Measurements from ENCODE around the gene TOMM7. TPM values are rescaled to one million over a fixed set of nuclear protein-coding genes. Genes with fewer than 3 reads are reported as not detected.

TOMM7 gene
- total and polyA plus RNA-seq, 10 of the 15 experiments (the other 5 are each of a cell fraction or from before 2014, with no cell fraction given): 151 to 1,497 (median 322) TPM

GRCh38 chr7:22853674-22854157 is 31.1 kb upstream of the TOMM7 start (continued):
- TF ChIP-seq PKNOX1 (IDR thresholded peaks at IDR 0.05) (peak; percentile 81), HDGF (IDR thresholded peaks at IDR 0.05) (no peak), RAD51 (IDR thresholded peaks at IDR 0.05) (no peak), ZNF622 (IDR thresholded peaks at IDR 0.05) (no peak), PBX3 (IDR thresholded peaks at IDR 0.05; ENCODE audit: insufficient replicate concordance, low read depth, low read length) (peak; percentile 52), MLLT1 (IDR thresholded peaks at IDR 0.05) (no peak), MEF2A (IDR thresholded peaks at IDR 0.05; ENCODE audit: insufficient read depth, low read depth, low read length) (no peak), ZBTB11 (CRISPR knock-in tag; IDR thresholded peaks at IDR 0.05) (no peak), CHD2 (IDR thresholded peaks at IDR 0.05; ENCODE audit: borderline replicate concordance, low read depth, low read length) (no peak), RAD21 (IDR thresholded peaks at IDR 0.05; ENCODE audit: insufficient read depth, low read depth, low read length) (peak; percentile 49), TAF1 (IDR thresholded peaks at IDR 0.05; ENCODE audit: borderline replicate concordance, low read depth, low read length) (no peak), CTCF (IDR thresholded peaks at IDR 0.05 in 2 of 3, conservative IDR thresholded peaks at IDR 0.05 in 1 of 3; ENCODE audit: control insufficient read depth in 2 of 3, extremely low read depth in 1 of 3, insufficient read depth in 1 of 3, low read depth in 3 of 3, low read length in 3 of 3) (peak in 2 of 3 experiments; percentile 53 to 56; a peak in 4 of 6 replicates), BACH1 (IDR thresholded peaks at IDR 0.05; ENCODE audit: borderline replicate concordance) (no peak), RFX5 (IDR thresholded peaks at IDR 0.05; ENCODE audit: low read depth, low read length) (0 out of 2 replicates have a peak, but pooled peaks have one; percentile 6), LARP7 (IDR thresholded peaks at IDR 0.05) (no peak), BCL3 (IDR thresholded peaks at IDR 0.05; ENCODE audit: borderline replicate concordance, insufficient read depth, low read depth, low read length, poor library complexity, severe bottlenecking) (no peak), SMARCA5 (IDR thresholded peaks at IDR 0.05) (no peak), POU2F2 (IDR thresholded peaks at IDR 0.05; ENCODE audit: borderline replicate concordance, low read depth, low read length) (no peak), YBX1 (IDR thresholded peaks at IDR 0.05) (no peak), TCF3 (IDR thresholded peaks at IDR 0.05; ENCODE audit: borderline replicate concordance, insufficient read depth, low read depth, low read length) (no peak)
